GM23338 (cell line): ENCODE data around the gene EIF2S3. TPM values are rescaled to one million over a fixed set of nuclear protein-coding genes. Genes with fewer than 3 reads are reported as not detected.

Experiments
- ATAC-seq: fragments of 200-7000 bp; cut with Tn5 transposase; 3 replicates; pipeline ENCODE4 v1.9.1; 2020
- DNase-seq: peaks from one replicate; pipeline ENCODE4 v3.0.0-alpha.2; 2015; ENCODE audit warnings: low spot score
- H2AFZ ChIP-seq: fragments of 200-600 bp; sonication (generic); 2 replicates; pipeline ENCODE4 v1.8.0; 2016; ENCODE audit warnings: antibody characterized with exemption, mild to moderate bottlenecking, moderate library complexity
- H3F3A ChIP-seq: fragments of 200-600 bp; sonication (generic); replicated peaks from 2 replicates; pipeline ENCODE4 v1.8.0; 2017; ENCODE audit warnings: antibody characterized with exemption, mixed run types, low read depth
- H3K27ac ChIP-seq: fragments of 200-600 bp; sonication (generic); 2 replicates; pipeline ENCODE4 v1.6.1; 2016; ENCODE audit warnings: low read depth
- H3K27me3 ChIP-seq: fragments of 200-600 bp; sonication (generic); 2 replicates; pipeline ENCODE4 v1.8.0; 2016; ENCODE audit warnings: mild to moderate bottlenecking, mixed run types, moderate library complexity; ENCODE audit not compliant: insufficient read depth
- H3K36me3 ChIP-seq: fragments of 200-600 bp; sonication (generic); 2 replicates; pipeline ENCODE4 v1.8.0; 2016; ENCODE audit warnings: mild to moderate bottlenecking; ENCODE audit not compliant: insufficient read depth
- H3K4me1 ChIP-seq: fragments of 200-600 bp; sonication (generic); 2 replicates; pipeline ENCODE4 v1.8.0; 2016; ENCODE audit warnings: mild to moderate bottlenecking, moderate library complexity; ENCODE audit not compliant: insufficient read depth
- H3K4me2 ChIP-seq: fragments of 200-600 bp; sonication (generic); 2 replicates; pipeline ENCODE4 v1.7.1; 2017; ENCODE audit warnings: mixed run types
- H3K4me3 ChIP-seq: fragments of 200-600 bp; sonication (generic); 2 replicates; pipeline ENCODE4 v1.6.1; 2016; ENCODE audit warnings: mixed run types
- H3K79me2 ChIP-seq: fragments of 200-600 bp; sonication (generic); replicated peaks from 2 replicates; pipeline ENCODE4 v1.8.0; 2017; ENCODE audit warnings: mild to moderate bottlenecking; ENCODE audit not compliant: insufficient read depth
- H3K9me2 ChIP-seq: fragments of 200-600 bp; sonication (generic); 2 replicates; pipeline ENCODE4 v1.8.0; 2017; ENCODE audit not compliant: insufficient read depth
- H4K20me1 ChIP-seq: fragments of 200-600 bp; sonication (generic); replicated peaks from 2 replicates; pipeline ENCODE4 v1.8.0; 2017; ENCODE audit warnings: mild to moderate bottlenecking; ENCODE audit not compliant: insufficient read depth
- H3K27ac Mint-ChIP-seq: 2 replicates; pipeline ENCODE4 v1.8.0; 2020; ENCODE audit warnings: inconsistent platforms, mild to moderate bottlenecking, moderate library complexity, mixed read lengths
- H3K27me3 Mint-ChIP-seq: 3 replicates; pipeline ENCODE4 v1.8.0; 2022; ENCODE audit warnings: low read depth, mild to moderate bottlenecking, moderate library complexity, mixed read lengths, inconsistent platforms; ENCODE audit not compliant: insufficient read depth, poor library complexity
- H3K36me3 Mint-ChIP-seq: 3 replicates; pipeline ENCODE4 v1.8.0; 2021; ENCODE audit warnings: low read depth, mild to moderate bottlenecking, inconsistent platforms, moderate library complexity, mixed read lengths
- H3K4me1 Mint-ChIP-seq: 3 replicates; pipeline ENCODE4 v1.8.0; 2020; ENCODE audit warnings: mild to moderate bottlenecking, inconsistent platforms, mixed read lengths
- H3K4me3 Mint-ChIP-seq: 3 replicates; pipeline ENCODE4 v1.8.0; 2021; ENCODE audit warnings: moderate library complexity, mild to moderate bottlenecking, inconsistent platforms, mixed read lengths
- H3K9me3 Mint-ChIP-seq: 3 replicates; pipeline ENCODE4 v1.8.0; 2020; ENCODE audit warnings: moderate library complexity, mild to moderate bottlenecking, inconsistent platforms, mixed read lengths
- CREB1 ChIP-seq: fragments of 250-450 bp; sonication (Bioruptor Pico); IDR thresholded peaks from 2 replicates; pipeline ENCODE4 v1.5.0; 2020; ENCODE audit warnings: low read depth, mild to moderate bottlenecking, moderate library complexity
- ETS1 ChIP-seq: IDR thresholded peaks from 2 replicates; pipeline ENCODE4 v1.6.1; 2016; ENCODE audit warnings: antibody characterized with exemption
- EZH2phosphoT487 ChIP-seq: fragments of 200-600 bp; sonication (generic); IDR thresholded peaks from one replicate; pipeline ENCODE4 v1.8.1; 2018; ENCODE audit warnings: antibody characterized with exemption; ENCODE audit not compliant: unreplicated experiment
- JUNB ChIP-seq: IDR thresholded peaks from one replicate; pipeline ENCODE4 v1.6.1; 2016; ENCODE audit warnings: antibody characterized with exemption; ENCODE audit not compliant: unreplicated experiment
- NANOG ChIP-seq: IDR thresholded peaks from 2 replicates; pipeline ENCODE4 v1.6.1; 2016; ENCODE audit warnings: antibody characterized with exemption, borderline replicate concordance
- POLR2AphosphoS5 ChIP-seq: IDR thresholded peaks from 2 replicates; pipeline ENCODE4 v1.6.1; 2016; ENCODE audit warnings: antibody characterized with exemption, low read depth
- REST ChIP-seq: IDR thresholded peaks from one replicate; pipeline ENCODE4 v1.6.1; 2018; ENCODE audit warnings: antibody characterized with exemption; ENCODE audit not compliant: unreplicated experiment
- STAT1 ChIP-seq: IDR thresholded peaks from one replicate; pipeline ENCODE4 v1.6.1; 2016; ENCODE audit warnings: antibody characterized with exemption; ENCODE audit not compliant: unreplicated experiment
- ZNF114 ChIP-seq: fragments of 250-450 bp; sonication (Bioruptor Pico); IDR thresholded peaks from 2 replicates; pipeline ENCODE4 v1.5.0; 2020; ENCODE audit warnings: mild to moderate bottlenecking, moderate library complexity
- ZNF331 ChIP-seq: fragments of 250-450 bp; sonication (Bioruptor Pico); IDR thresholded peaks from 2 replicates; pipeline ENCODE4 v1.5.0; 2020; ENCODE audit warnings: low read depth, mild to moderate bottlenecking, moderate library complexity
- ZNF462 ChIP-seq: fragments of 250-450 bp; sonication (Bioruptor Pico); IDR thresholded peaks from 2 replicates; pipeline ENCODE4 v1.5.0; 2020; ENCODE audit warnings: mild to moderate bottlenecking, moderate library complexity
- polyA plus RNA-seq: library from polyadenylated mRNA; unstranded; fragments of >200 nt; fragmentation: Nextera tagmentation; extraction: Ambion mirVana; gene quantifications from 2 replicates; pipeline ENCODE4 v1.2.1, GENCODE V29; 2016
- total RNA-seq: library from RNA; depleted of rRNA; stranded (reverse); fragments of >200 nt; shearing (Covaris generic); gene quantifications from 2 replicates; pipeline ENCODE4 v1.2.3, GENCODE V29; 2014

Gene EIF2S3
- total and polyA plus RNA-seq, 2 experiments from 2014 or later: 90.5 to 323 TPM

GRCh38 chrX:24027086-24027485 lies 27.7 kb upstream of the EIF2S3 start, which contains the start of gene KLHL15 (continued):
- TF ChIP-seq ZNF462 (CRISPR knock-in tag) (no peak), REST (no peak), ZNF114 (CRISPR knock-in tag) (no peak)

- Mint-ChIP-seq H3K27ac (no peak overlapping the region), H3K4me3 (no peak overlapping the region)
- TF ChIP-seq EZH2phosphoT487 (no peak), REST (no peak), ZNF331 (CRISPR knock-in tag) (no peak), ETS1 (no peak), POLR2AphosphoS5 (no peak), STAT1 (no peak), NANOG (no peak), ZNF114 (CRISPR knock-in tag) (no peak), CREB1 (CRISPR knock-in tag) (no peak), JUNB (no peak)
Measured at GRCh38 chrX:24027985-24028384, 26.8 kb upstream of the EIF2S3 start.

More at GRCh38 chrX:24027985-24028384, 26.8 kb upstream of the EIF2S3 start:
- Histone ChIP-seq H3K9me2 (no peaks in the 10 kb centered on the region), H3K4me2 (no peak overlapping the region), H2AFZ (no peak overlapping the region), H3K27ac (no peak overlapping the region), H4K20me1 (peaks cover 5% of the 10 kb centered on the region; the same call in 1 of the 2 replicates), H3K4me1 (no peaks in the 10 kb centered on the region), H3F3A (no peaks in the 10 kb centered on the region), H3K79me2 (peaks cover 18% of the 10 kb centered on the region), H3K36me3 (no peaks in the 10 kb centered on the region), H3K27me3 (peaks cover 39% of the 10 kb centered on the region), H3K4me3 (no peak overlapping the region)
- H3K27me3 Mint-ChIP-seq: peaks cover 12% of the 10 kb centered on the region
- peaks cover 2% of the 10 kb centered on the region; the same call in 2 of the 3 replicates for H3K4me1 Mint-ChIP-seq
- peaks cover 5% of the 10 kb centered on the region for H3K36me3 Mint-ChIP-seq
- peak; percentile 53 for DNase-seq
- H3K9me3 Mint-ChIP-seq: no peaks in the 10 kb centered on the region
- peak; percentile 47 for ATAC-seq
